ENCODE results near the gene GANAB.
"Not testable (repeated sequence)": the region's sequence is repeated elsewhere in the genome, so short reads cannot be mapped to it uniquely, and the experiment has no call there.

DNA sequence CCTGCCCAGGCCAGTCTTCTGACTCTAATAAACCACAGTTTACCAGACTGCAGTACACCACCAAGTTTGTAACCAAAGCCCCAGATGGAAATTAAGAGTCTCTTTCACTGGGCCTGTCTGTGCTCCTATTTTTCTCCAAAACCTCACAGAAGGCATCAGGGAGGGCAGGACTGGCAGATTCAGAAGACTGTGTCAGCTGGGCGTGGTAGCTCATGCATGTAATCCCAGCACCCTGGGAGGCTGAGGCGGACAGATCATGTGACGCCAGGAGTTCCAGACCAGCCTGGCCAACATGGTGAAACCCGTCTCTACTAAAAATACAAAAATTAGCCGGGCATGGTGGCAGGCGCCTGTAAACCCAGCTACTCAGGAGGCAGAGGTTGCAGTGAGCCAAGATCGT, 61.1 kb downstream of the GANAB start:
- TF ChIP-seq, protein P1, sequence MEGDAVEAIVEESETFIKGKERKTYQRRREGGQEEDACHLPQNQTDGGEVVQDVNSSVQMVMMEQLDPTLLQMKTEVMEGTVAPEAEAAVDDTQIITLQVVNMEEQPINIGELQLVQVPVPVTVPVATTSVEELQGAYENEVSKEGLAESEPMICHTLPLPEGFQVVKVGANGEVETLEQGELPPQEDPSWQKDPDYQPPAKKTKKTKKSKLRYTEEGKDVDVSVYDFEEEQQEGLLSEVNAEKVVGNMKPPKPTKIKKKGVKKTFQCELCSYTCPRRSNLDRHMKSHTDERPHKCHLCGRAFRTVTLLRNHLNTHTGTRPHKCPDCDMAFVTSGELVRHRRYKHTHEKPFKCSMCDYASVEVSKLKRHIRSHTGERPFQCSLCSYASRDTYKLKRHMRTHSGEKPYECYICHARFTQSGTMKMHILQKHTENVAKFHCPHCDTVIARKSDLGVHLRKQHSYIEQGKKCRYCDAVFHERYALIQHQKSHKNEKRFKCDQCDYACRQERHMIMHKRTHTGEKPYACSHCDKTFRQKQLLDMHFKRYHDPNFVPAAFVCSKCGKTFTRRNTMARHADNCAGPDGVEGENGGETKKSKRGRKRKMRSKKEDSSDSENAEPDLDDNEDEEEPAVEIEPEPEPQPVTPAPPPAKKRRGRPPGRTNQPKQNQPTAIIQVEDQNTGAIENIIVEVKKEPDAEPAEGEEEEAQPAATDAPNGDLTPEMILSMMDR (IDR thresholded peaks at IDR 0.05; ENCODE audit: low read depth, low read length): not testable (repeated sequence)
- not testable (repeated sequence) for TF ChIP-seq MYC (IDR thresholded peaks at IDR 0.05; ENCODE audit: low read depth, low read length)
